ENCODE results near the gene MICAL3. TPM values are rescaled to one million over a fixed set of nuclear protein-coding genes. Genes with fewer than 3 reads are reported as not detected.
"Not testable (repeated sequence)": the region's sequence is repeated elsewhere in the genome, so short reads cannot be mapped to it uniquely, and the experiment has no call there.

Gene MICAL3, protein sequence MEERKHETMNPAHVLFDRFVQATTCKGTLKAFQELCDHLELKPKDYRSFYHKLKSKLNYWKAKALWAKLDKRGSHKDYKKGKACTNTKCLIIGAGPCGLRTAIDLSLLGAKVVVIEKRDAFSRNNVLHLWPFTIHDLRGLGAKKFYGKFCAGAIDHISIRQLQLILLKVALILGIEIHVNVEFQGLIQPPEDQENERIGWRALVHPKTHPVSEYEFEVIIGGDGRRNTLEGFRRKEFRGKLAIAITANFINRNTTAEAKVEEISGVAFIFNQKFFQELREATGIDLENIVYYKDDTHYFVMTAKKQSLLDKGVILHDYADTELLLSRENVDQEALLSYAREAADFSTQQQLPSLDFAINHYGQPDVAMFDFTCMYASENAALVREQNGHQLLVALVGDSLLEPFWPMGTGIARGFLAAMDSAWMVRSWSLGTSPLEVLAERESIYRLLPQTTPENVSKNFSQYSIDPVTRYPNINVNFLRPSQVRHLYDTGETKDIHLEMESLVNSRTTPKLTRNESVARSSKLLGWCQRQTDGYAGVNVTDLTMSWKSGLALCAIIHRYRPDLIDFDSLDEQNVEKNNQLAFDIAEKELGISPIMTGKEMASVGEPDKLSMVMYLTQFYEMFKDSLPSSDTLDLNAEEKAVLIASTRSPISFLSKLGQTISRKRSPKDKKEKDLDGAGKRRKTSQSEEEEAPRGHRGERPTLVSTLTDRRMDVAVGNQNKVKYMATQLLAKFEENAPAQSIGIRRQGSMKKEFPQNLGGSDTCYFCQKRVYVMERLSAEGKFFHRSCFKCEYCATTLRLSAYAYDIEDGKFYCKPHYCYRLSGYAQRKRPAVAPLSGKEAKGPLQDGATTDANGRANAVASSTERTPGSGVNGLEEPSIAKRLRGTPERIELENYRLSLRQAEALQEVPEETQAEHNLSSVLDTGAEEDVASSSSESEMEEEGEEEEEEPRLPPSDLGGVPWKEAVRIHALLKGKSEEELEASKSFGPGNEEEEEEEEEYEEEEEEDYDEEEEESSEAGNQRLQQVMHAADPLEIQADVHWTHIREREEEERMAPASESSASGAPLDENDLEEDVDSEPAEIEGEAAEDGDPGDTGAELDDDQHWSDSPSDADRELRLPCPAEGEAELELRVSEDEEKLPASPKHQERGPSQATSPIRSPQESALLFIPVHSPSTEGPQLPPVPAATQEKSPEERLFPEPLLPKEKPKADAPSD (N-terminal part only)
- total RNA-seq (2014; rRNA removed; shearing (Covaris generic)) = 11.3 and 15.2 TPM in 2 replicates
- 14.4 and 16.3 TPM in 2 replicates for polyA plus RNA-seq (2014; cell fraction: nucleus; rRNA removed)

GRCh38 chr22:18024276-18024939, at the start of gene MICAL3:
TSS of gene MICAL3 (minus strand) at chr22:18024561. CDS start at chr22:17906812, 117,749 bp downstream.
- DNase-seq (ENCODE audit: extremely low read depth, low read depth) = peak; percentile 43

GRCh38 chr22:18073927-18074326, 49.6 kb upstream of the MICAL3 start:
- not testable (repeated sequence) for DNase-seq (ENCODE audit: extremely low read depth, low read depth)

GRCh38 chr22:18073467-18073866, 49.1 kb upstream of the MICAL3 start:
- no peak for DNase-seq (ENCODE audit: extremely low read depth, low read depth)

DNA sequence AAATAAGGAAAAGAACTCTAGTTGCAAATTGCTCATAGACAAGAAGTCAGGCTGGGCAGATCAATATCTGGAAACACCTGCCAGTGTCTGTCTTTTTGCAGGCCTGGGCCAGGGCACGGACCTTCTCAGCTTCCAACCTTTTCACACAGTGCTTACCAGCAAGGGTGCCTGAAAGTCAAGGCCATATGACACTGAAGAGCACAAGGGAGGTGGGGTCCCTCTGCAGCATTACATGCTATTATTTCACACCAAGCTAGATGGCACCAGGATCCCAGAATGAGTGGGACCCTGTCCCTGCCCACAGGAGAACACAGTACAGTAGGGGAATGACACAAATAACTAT, 47.6 kb upstream of the MICAL3 start:
- DNase-seq (ENCODE audit: extremely low read depth, low read depth) = no peak

- DNase-seq (ENCODE audit: extremely low read depth, low read depth) = not testable (repeated sequence)
These were observed 47.1 kb upstream of the MICAL3 start for GRCh38 chr22:18071307-18071967.

- DNase-seq (ENCODE audit: extremely low read depth, low read depth) = no peak
These were observed 46.4 kb upstream of the MICAL3 start for GRCh38 chr22:18070556-18071306.

GRCh38 chr22:18070041-18070440, 45.7 kb upstream of the MICAL3 start:
- no peak for DNase-seq (ENCODE audit: extremely low read depth, low read depth)

GRCh38 chr22:18069041-18069440, 44.7 kb upstream of the MICAL3 start:
- DNase-seq (ENCODE audit: extremely low read depth, low read depth) = no peak

DNA sequence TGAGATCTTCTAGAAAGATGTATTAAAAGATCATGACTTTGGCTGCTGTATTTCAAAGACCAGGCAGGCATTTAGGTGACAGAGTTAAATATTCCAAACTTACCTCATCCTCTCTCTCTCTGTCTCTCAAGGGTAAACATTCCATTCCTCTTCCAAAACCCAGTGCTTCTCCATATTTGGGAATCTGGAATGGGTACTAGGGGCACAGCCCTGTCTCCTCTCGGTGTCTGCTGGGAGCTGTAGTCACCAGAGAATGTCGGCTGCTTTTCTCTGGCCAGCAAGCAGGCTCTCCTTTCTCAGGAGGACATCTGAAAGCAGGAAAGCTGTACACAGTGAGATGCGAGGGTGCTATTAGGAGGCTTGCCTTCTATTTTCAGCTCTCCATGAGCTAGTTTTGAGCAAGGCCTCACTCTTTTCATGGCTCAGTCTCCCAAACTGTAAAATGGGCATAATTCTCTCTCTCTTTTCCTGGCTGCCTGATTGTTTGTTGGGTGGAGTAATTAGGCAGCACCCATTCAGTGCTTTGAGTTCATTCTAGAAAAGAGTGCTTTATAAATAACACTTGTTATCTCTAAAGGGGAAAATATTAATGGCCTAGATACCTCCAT, 44.1 kb upstream of the MICAL3 start:
- no peak for DNase-seq (ENCODE audit: extremely low read depth, low read depth)

- no peak for DNase-seq (ENCODE audit: extremely low read depth, low read depth)
These were observed 43.4 kb upstream of the MICAL3 start for GRCh38 chr22:18067548-18068341.

DNA sequence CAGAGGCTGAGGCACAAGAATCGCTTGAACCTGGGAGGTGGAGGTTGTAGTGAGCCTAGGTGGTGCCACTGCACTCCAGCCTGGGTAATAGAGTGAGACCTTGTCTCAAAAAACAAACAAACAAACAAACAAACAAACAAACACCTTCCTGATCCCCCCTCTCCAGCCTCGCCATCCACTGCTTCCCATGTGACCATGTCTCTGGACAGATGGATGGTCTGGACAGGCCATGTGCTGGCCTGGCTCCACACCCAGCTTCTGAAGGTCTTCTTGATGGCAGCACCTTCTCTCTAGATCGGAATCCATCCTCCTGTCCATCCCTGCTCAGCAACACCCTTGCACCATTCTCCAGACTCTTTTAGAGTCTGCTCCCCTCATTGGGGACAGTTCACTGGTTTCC, 42.8 kb upstream of the MICAL3 start:
- DNase-seq (ENCODE audit: extremely low read depth, low read depth) = no peak

DNA sequence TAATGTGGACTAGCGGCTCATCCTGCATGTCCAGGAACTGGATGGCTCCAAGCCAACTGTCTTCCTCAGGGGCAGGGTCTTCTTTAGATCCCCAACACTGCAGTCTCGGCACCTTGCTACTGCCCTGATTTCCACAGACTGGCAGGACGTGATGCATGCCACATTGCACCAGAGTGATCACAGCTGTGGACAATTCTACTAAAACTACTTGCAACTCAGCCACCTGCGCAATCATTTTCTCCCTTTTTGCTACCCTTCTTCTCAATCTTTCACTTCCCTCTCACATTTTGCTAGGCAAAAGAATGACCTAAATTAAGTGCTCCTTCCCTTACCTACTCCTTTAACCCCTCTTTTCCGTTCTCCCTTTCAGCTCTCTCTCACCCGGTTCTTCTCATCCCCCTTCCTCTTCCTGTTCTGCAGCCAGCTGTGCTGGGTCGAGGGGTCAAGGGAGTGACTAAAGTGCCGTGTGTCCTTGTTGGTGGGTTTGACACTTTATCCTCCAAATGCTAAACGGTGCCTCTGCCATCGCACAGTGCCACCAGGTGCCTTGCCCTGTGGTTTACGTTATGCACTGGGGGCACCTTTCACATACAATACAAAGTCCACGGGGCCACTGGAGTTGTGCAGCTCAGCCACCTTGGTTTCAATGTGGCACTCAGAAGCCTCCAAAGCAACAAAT, 42.0 kb upstream of the MICAL3 start:
- DNase-seq (ENCODE audit: extremely low read depth, low read depth) = no peak

DNA sequence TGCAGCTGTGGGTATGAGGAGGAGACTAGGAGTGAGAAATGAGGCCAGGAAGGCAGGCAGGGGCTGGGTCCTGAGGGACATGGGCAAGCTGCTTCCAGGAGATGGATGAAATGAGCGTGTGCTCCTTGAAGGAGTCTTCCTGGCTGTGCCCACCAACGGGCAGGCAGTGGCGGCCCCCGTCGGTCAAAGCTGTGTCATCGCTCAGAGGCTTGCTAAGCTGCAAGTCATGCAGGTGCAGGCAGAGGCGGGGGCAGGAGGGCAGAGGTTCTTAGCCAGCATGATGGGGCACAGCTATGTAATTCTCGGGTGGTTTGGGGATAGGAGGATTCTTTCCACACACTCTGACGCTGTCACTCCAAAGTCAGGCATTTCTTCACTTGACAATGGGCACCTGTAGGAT, 40.9 kb upstream of the MICAL3 start:
- no peak for DNase-seq (ENCODE audit: extremely low read depth, low read depth)

- DNase-seq (ENCODE audit: extremely low read depth, low read depth) = no peak
These were observed 40.3 kb upstream of the MICAL3 start for GRCh38 chr22:18064636-18065035.

- DNase-seq (ENCODE audit: extremely low read depth, low read depth) = not testable (repeated sequence)
These were observed 39.4 kb upstream of the MICAL3 start for GRCh38 chr22:18063715-18064114.

DNA sequence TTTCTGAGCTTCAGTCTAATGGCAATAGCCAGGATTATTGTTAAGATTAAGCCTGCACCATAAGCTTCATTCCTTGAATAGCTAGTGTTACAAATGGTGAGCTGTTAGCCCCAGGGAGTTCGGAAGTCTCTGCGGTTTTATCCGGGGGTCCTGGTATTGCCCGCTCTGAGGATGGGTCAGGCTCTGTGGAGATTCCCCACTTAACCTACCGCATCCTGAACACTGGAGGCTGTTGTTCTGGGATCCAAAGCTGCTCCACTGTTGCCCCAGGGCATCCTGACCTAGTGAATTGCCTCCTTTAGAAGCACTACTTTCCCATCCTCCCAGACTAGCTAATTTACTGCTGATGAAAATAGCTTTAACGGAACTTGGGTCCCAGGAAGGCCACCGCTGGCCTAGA, 38.9 kb upstream of the MICAL3 start:
- DNase-seq (ENCODE audit: extremely low read depth, low read depth) = no peak

GRCh38 chr22:18062421-18062820, 38.1 kb upstream of the MICAL3 start:
- no peak for DNase-seq (ENCODE audit: extremely low read depth, low read depth)
